H9 (cell line): ENCODE results near the gene C10orf71. TPM values are rescaled to one million over a fixed set of nuclear protein-coding genes. Genes with fewer than 3 reads are reported as not detected.

Source experiments
- DNase-seq: peaks from one replicate; pipeline ENCODE4 v3.0.0-alpha.2; 2017
- H2AFZ ChIP-seq: one replicate; pipeline ENCODE4 v1.6.1; 2013; ENCODE audit warnings: mild to moderate bottlenecking, low read length, control low read depth, moderate library complexity
- H2AK5ac ChIP-seq: 2 replicates; pipeline ENCODE4 v1.6.1; 2013; ENCODE audit warnings: low read length, control low read depth, mixed read lengths; ENCODE audit not compliant: insufficient read length
- H2BK120ac ChIP-seq: one replicate; pipeline ENCODE4 v1.6.1; 2013; ENCODE audit warnings: low read depth, mild to moderate bottlenecking, low read length, control low read depth, inconsistent platforms; ENCODE audit not compliant: poor library complexity, severe bottlenecking
- H2BK12ac ChIP-seq: 2 replicates; pipeline ENCODE4 v1.6.1; 2013; ENCODE audit warnings: low read length, control low read depth, mixed read lengths, low read depth; ENCODE audit not compliant: insufficient read length
- H2BK15ac ChIP-seq: 2 replicates; pipeline ENCODE4 v1.6.1; 2013; ENCODE audit warnings: low read depth, low read length, control low read depth
- H2BK20ac ChIP-seq: one replicate; pipeline ENCODE4 v1.6.1; 2013; ENCODE audit warnings: low read depth, mild to moderate bottlenecking, low read length, control low read depth, inconsistent platforms; ENCODE audit not compliant: poor library complexity, severe bottlenecking
- H2BK5ac ChIP-seq: 2 replicates; pipeline ENCODE4 v1.6.1; 2013; ENCODE audit warnings: low read length, control low read depth, mixed read lengths; ENCODE audit not compliant: insufficient read length
- H3K14ac ChIP-seq: 2 replicates; pipeline ENCODE4 v1.6.1; 2013; ENCODE audit warnings: low read length, control low read depth; ENCODE audit not compliant: insufficient read depth
- H3K18ac ChIP-seq: 2 replicates; pipeline ENCODE4 v1.6.1; 2013; ENCODE audit warnings: low read depth, mild to moderate bottlenecking, mixed read lengths, low read length, control low read depth; ENCODE audit not compliant: insufficient read length
- H3K23ac ChIP-seq: 2 replicates; pipeline ENCODE4 v1.6.1; 2013; ENCODE audit warnings: low read length, control low read depth, mixed read lengths, low read depth; ENCODE audit not compliant: insufficient read length
- H3K23me2 ChIP-seq: 2 replicates; pipeline ENCODE4 v1.6.1; 2013; ENCODE audit warnings: low read depth, mild to moderate bottlenecking, mixed read lengths, low read length, control low read depth; ENCODE audit not compliant: insufficient read length, poor library complexity, severe bottlenecking
- H3K27ac ChIP-seq: 2 replicates; pipeline ENCODE4 v1.5.1; 2013; ENCODE audit warnings: low read length, control low read depth, mixed read lengths, low read depth; ENCODE audit not compliant: insufficient read length
- H3K27me3 ChIP-seq: 2 replicates; pipeline ENCODE4 v1.6.1; 2013; ENCODE audit warnings: low read length, control low read depth, inconsistent platforms; ENCODE audit not compliant: insufficient read depth
- H3K4ac ChIP-seq: 2 replicates; pipeline ENCODE4 v1.6.1; 2013; ENCODE audit warnings: low read depth, mild to moderate bottlenecking, control low read depth, inconsistent platforms, low read length, moderate library complexity
- H3K4me1 ChIP-seq: 2 replicates; pipeline ENCODE4 v1.6.1; 2013; ENCODE audit warnings: low read length, control low read depth, inconsistent platforms; ENCODE audit not compliant: insufficient read depth
- H3K4me2 ChIP-seq: 2 replicates; pipeline ENCODE4 v1.6.1; 2013; ENCODE audit warnings: low read length, control low read depth, mixed read lengths; ENCODE audit not compliant: insufficient read length, insufficient read depth
- H3K56ac ChIP-seq: 2 replicates; pipeline ENCODE4 v1.6.1; 2013; ENCODE audit warnings: low read depth, mild to moderate bottlenecking, mixed read lengths, low read length, control low read depth; ENCODE audit not compliant: insufficient read length
- H3K79me1 ChIP-seq: 2 replicates; pipeline ENCODE4 v1.6.1; 2013; ENCODE audit warnings: low read depth, mild to moderate bottlenecking, moderate library complexity, low read length, control low read depth, inconsistent platforms; ENCODE audit not compliant: insufficient read depth, poor library complexity, severe bottlenecking
- H3K79me2 ChIP-seq: 2 replicates; pipeline ENCODE4 v1.6.1; 2013; ENCODE audit warnings: low read length, control low read depth, inconsistent platforms; ENCODE audit not compliant: insufficient read depth
- H3K9ac ChIP-seq: 2 replicates; pipeline ENCODE4 v1.6.1; 2013; ENCODE audit warnings: low read length, control low read depth, mixed read lengths; ENCODE audit not compliant: insufficient read length; ENCODE audit errors: extremely low read depth
- H3K9me3 ChIP-seq: one replicate; pipeline ENCODE4 v1.6.1; 2013; ENCODE audit warnings: low read depth, low read length, inconsistent platforms; ENCODE audit not compliant: control insufficient read depth
- H3T11ph ChIP-seq: one replicate; pipeline ENCODE4 v1.6.1; 2013; ENCODE audit warnings: mild to moderate bottlenecking, low read length, control low read depth, inconsistent platforms
- H4K20me1 ChIP-seq: one replicate; pipeline ENCODE4 v1.6.1; 2013; ENCODE audit not compliant: control insufficient read depth, insufficient read length, insufficient read depth
- H4K5ac ChIP-seq: 2 replicates; pipeline ENCODE4 v1.6.1; 2013; ENCODE audit warnings: low read depth, mild to moderate bottlenecking, mixed read lengths, low read length, control low read depth; ENCODE audit not compliant: insufficient read length
- H4K8ac ChIP-seq: replicated peaks from 2 replicates; pipeline ENCODE4 v1.6.1; 2013; ENCODE audit warnings: low read length, control low read depth, mixed read lengths, low read depth; ENCODE audit not compliant: insufficient read length
- H4K91ac ChIP-seq: 2 replicates; pipeline ENCODE4 v1.6.1; 2013; ENCODE audit warnings: low read depth, mild to moderate bottlenecking, moderate library complexity, mixed read lengths, low read length, control low read depth; ENCODE audit not compliant: insufficient read length
- H3K27ac Mint-ChIP-seq, 3 experiments: 2 replicates in 2 of 3; 3 replicates in 1 of 3; pipeline ENCODE4 v1.8.0; 2020 to 2021; ENCODE audit warnings: mixed read lengths in 3 of 3, mild to moderate bottlenecking in 1 of 3, moderate library complexity in 1 of 3
- H3K27me3 Mint-ChIP-seq: 2 replicates; pipeline ENCODE4 v1.8.0; 2021; ENCODE audit warnings: low read depth, mild to moderate bottlenecking, moderate library complexity, mixed read lengths
- H3K36me3 Mint-ChIP-seq, 3 experiments: 2 replicates in 2 of 3; 3 replicates in 1 of 3; pipeline ENCODE4 v1.8.0; 2020 to 2021; ENCODE audit warnings: low read depth in 3 of 3, mixed read lengths in 3 of 3; ENCODE audit not compliant: insufficient read depth in 1 of 3
- H3K4me1 Mint-ChIP-seq, 2 experiments: 2 replicates each; pipeline ENCODE4 v1.8.0; 2020; ENCODE audit warnings: mixed read lengths in 2 of 2
- H3K4me3 Mint-ChIP-seq, 2 experiments: 2 replicates in 1 of 2; 3 replicates in 1 of 2; pipeline ENCODE4 v1.8.0; 2020 to 2021; ENCODE audit warnings: mild to moderate bottlenecking in 2 of 2, mixed read lengths in 2 of 2, moderate library complexity in 1 of 2
- H3K9me3 Mint-ChIP-seq, 2 experiments: 2 replicates in 1 of 2; 3 replicates in 1 of 2; pipeline ENCODE4 v1.8.0; 2020; ENCODE audit warnings: mild to moderate bottlenecking in 2 of 2, mixed read lengths in 2 of 2, moderate library complexity in 1 of 2
- WGBS: extraction: QIAGEN DNeasy Blood & Tissue Kit; methylation state at CpG from one replicate; pipeline ENCODE4 v1.1.7; 2013; ENCODE audit warnings: missing lambda C conversion rate, low lambda C conversion rate, mixed read lengths; ENCODE audit not compliant: insufficient read length; ENCODE audit errors: extremely low coverage; 5-methylcytosine and 5-hydroxymethylcytosine counted together
- total RNA-seq: library from RNA; stranded (reverse); gene quantifications from 2 replicates; pipeline ENCODE4 v1.2.1, GENCODE V29; 2021
- TF ChIP-seq, protein P1 (sequence below): fragments of 200-600 bp; sonication (generic); conservative IDR thresholded peaks from 3 replicates; pipeline ENCODE4 v1.8.0; 2021; ENCODE audit warnings: antibody characterized with exemption, mild to moderate bottlenecking

Gene C10orf71
- total RNA-seq, 1 experiment from 2014 or later, result not detected

DNA sequence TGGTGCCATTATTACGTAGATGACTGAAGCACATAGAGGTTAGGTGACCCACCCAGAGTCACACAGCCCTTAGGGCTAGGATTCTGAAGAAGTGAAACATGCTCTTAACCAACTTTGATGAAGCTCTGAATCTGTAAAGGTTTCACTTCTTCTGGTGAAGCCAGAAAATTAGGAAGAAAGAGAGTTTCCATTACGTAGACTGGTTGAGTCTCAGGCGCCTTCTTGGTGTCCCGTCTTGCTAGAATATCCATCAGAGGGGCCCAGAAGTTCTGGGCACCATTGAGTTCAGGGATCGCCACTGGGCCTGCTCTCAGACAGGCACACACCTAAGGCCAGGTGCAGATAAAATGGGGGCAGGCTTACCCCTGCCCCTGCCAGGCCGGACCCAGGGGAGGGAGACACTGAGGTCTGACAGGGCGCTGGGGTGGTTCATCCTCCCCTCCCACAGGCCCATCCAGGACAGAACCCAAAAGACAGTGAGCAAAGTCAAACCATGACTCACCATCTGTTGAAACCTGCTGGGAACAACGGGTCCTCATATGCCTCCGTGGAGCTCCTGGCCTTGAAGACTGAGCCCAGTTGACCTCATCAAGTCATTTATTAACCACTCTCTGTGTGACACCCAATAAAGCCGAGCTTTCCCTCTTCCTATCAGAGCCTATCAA, 63.8 kb downstream of the C10orf71 start:
- Histone ChIP-seq H2BK120ac (no peak overlapping the region), H4K5ac (no peak overlapping the region), H3K18ac (no peak overlapping the region), H3K9ac (no peak overlapping the region), H2AFZ (no peak overlapping the region), H3K9me3 (no peaks in the 10 kb centered on the region), H3K23me2 (no peaks in the 10 kb centered on the region), H3K14ac (no peak overlapping the region), H3K4me2 (no peak overlapping the region), H4K20me1 (no peaks in the 10 kb centered on the region), H3K4ac (no peak overlapping the region), H2BK20ac (no peak overlapping the region), H4K8ac (no peak overlapping the region), H3T11ph (no peak overlapping the region), H2BK15ac (no peak overlapping the region), H3K23ac (no peak overlapping the region), H3K79me1 (no peaks in the 10 kb centered on the region), H3K56ac (no peak overlapping the region), H2AK5ac (no peak overlapping the region), H3K27me3 (no peaks in the 10 kb centered on the region), H3K79me2 (no peaks in the 10 kb centered on the region), H3K27ac (no peak overlapping the region), H4K91ac (no peak overlapping the region), H3K4me1 (peaks cover 4% of the 10 kb centered on the region), H2BK5ac (no peak overlapping the region), H2BK12ac (no peak overlapping the region)
- no peaks in the 10 kb centered on the region; a peak in 1 of 5 replicates for H3K9me3 Mint-ChIP-seq
- no peak overlapping the region for H3K27ac Mint-ChIP-seq
- no peaks in the 10 kb centered on the region; the same call in 1 of the 2 replicates for H3K27me3 Mint-ChIP-seq
- H3K4me3 Mint-ChIP-seq, result no peak overlapping the region
- peaks cover 11 to 13% of the 10 kb centered on the region in 2 experiments for H3K4me1 Mint-ChIP-seq
- no CpG with 5 or more reads among the region's 10 CpGs for WGBS
- TF ChIP-seq, protein P1, sequence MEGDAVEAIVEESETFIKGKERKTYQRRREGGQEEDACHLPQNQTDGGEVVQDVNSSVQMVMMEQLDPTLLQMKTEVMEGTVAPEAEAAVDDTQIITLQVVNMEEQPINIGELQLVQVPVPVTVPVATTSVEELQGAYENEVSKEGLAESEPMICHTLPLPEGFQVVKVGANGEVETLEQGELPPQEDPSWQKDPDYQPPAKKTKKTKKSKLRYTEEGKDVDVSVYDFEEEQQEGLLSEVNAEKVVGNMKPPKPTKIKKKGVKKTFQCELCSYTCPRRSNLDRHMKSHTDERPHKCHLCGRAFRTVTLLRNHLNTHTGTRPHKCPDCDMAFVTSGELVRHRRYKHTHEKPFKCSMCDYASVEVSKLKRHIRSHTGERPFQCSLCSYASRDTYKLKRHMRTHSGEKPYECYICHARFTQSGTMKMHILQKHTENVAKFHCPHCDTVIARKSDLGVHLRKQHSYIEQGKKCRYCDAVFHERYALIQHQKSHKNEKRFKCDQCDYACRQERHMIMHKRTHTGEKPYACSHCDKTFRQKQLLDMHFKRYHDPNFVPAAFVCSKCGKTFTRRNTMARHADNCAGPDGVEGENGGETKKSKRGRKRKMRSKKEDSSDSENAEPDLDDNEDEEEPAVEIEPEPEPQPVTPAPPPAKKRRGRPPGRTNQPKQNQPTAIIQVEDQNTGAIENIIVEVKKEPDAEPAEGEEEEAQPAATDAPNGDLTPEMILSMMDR, result no peak
- no peaks in the 10 kb centered on the region for H3K36me3 Mint-ChIP-seq
- DNase-seq, result no peak
